ENCODE data around the gene FBXL17. TPM values are rescaled to one million over a fixed set of nuclear protein-coding genes. Genes with fewer than 3 reads are reported as not detected.

FBXL17 gene
- total RNA-seq, 2 donors from 2014 or later = 12.5 to 14.5 TPM

GRCh38 chr5:108249095-108249784 is 132.7 kb downstream of the FBXL17 start:
- Mint-ChIP-seq H3K4me3 (no peak overlapping the region), H3K36me3 (ENCODE audit: insufficient read depth in 2 of 2) (peaks cover 0 to 2% of the 10 kb centered on the region in 2 donors), H3K27me3 (ENCODE audit: low read depth) (no peaks in the 10 kb centered on the region), H3K9me3 (no peaks in the 10 kb centered on the region), H3K27ac (no peak overlapping the region), H3K4me1 (ENCODE audit: low read depth) (no peaks in the 10 kb centered on the region)
- ATAC-seq (replicated peaks in 1 of 2) = no peak
- no peak for DNase-seq

GRCh38 chr5:108238936-108239887 is 142.7 kb downstream of the FBXL17 start:
- Mint-ChIP-seq H3K27me3 (ENCODE audit: low read depth) (no peaks in the 10 kb centered on the region), H3K4me1 (ENCODE audit: low read depth) (no peaks in the 10 kb centered on the region), H3K9me3 (peaks cover 0 to 2% of the 10 kb centered on the region in 2 donors), H3K27ac (no peak overlapping the region), H3K4me3 (no peak overlapping the region), H3K36me3 (ENCODE audit: insufficient read depth in 2 of 2) (peaks cover 0 to 2% of the 10 kb centered on the region in 2 donors)
- no peak for DNase-seq
- no peak for ATAC-seq (replicated peaks in 1 of 2)

- Mint-ChIP-seq H3K36me3 (ENCODE audit: insufficient read depth in 2 of 2) (peaks cover 0 to 2% of the 10 kb centered on the region in 2 donors), H3K9me3 (peaks cover 0 to 2% of the 10 kb centered on the region in 2 donors), H3K4me1 (ENCODE audit: low read depth) (no peaks in the 10 kb centered on the region), H3K27ac (no peak overlapping the region), H3K4me3 (no peak overlapping the region), H3K27me3 (ENCODE audit: low read depth) (no peaks in the 10 kb centered on the region)
- no peak for ATAC-seq (replicated peaks in 1 of 2)
- DNase-seq = no peak
Observed at GRCh38 chr5:108238461-108238860, 143.4 kb downstream of the FBXL17 start.

- ATAC-seq (replicated peaks in 1 of 2) (no peak), DNase-seq (no peak)
- Mint-ChIP-seq H3K4me3 (no peak overlapping the region), H3K9me3 (peaks cover 4 to 6% of the 10 kb centered on the region in 2 donors), H3K4me1 (ENCODE audit: low read depth) (no peaks in the 10 kb centered on the region), H3K27me3 (ENCODE audit: low read depth) (no peaks in the 10 kb centered on the region), H3K27ac (no peak overlapping the region), H3K36me3 (ENCODE audit: insufficient read depth in 2 of 2) (peaks cover 8 to 13% of the 10 kb centered on the region in 2 donors)
Observed at GRCh38 chr5:108233617-108234155, 148.2 kb downstream of the FBXL17 start.

- H3K9me3 Mint-ChIP-seq = peaks cover 4 to 6% of the 10 kb centered on the region in 2 donors
- no peak overlapping the region for H3K27ac Mint-ChIP-seq
- H3K4me3 Mint-ChIP-seq = no peak overlapping the region
- ATAC-seq (replicated peaks in 1 of 2) = no peak
- DNase-seq = no peak
- H3K27me3 Mint-ChIP-seq (ENCODE audit: low read depth) = no peaks in the 10 kb centered on the region
- H3K4me1 Mint-ChIP-seq (ENCODE audit: low read depth) = no peaks in the 10 kb centered on the region
- peaks cover 8 to 13% of the 10 kb centered on the region in 2 donors for H3K36me3 Mint-ChIP-seq (ENCODE audit: insufficient read depth in 2 of 2)
Observed at GRCh38 chr5:108232805-108233204, 149.1 kb downstream of the FBXL17 start.

- Mint-ChIP-seq H3K27ac (no peak overlapping the region), H3K9me3 (peaks cover 5 to 8% of the 10 kb centered on the region in 2 donors), H3K4me3 (no peak overlapping the region), H3K36me3 (ENCODE audit: insufficient read depth in 2 of 2) (peaks cover 8% of the 10 kb centered on the region in 2 donors), H3K27me3 (ENCODE audit: low read depth) (no peaks in the 10 kb centered on the region), H3K4me1 (ENCODE audit: low read depth) (no peaks in the 10 kb centered on the region)
- no peak for ATAC-seq (replicated peaks in 1 of 2)
- DNase-seq = no peak
Observed at GRCh38 chr5:108222011-108222410, 159.9 kb downstream of the FBXL17 start.

- H3K36me3 Mint-ChIP-seq (ENCODE audit: insufficient read depth in 2 of 2) = peaks cover 10 to 13% of the 10 kb centered on the region in 2 donors
- H3K27me3 Mint-ChIP-seq (ENCODE audit: low read depth) = no peaks in the 10 kb centered on the region
- DNase-seq = no peak
- H3K27ac Mint-ChIP-seq = no peak overlapping the region
- H3K9me3 Mint-ChIP-seq = peaks cover 3 to 8% of the 10 kb centered on the region in 2 donors
- no peak overlapping the region for H3K4me3 Mint-ChIP-seq
- no peak for ATAC-seq (replicated peaks in 1 of 2)
- no peaks in the 10 kb centered on the region for H3K4me1 Mint-ChIP-seq (ENCODE audit: low read depth)
Observed at GRCh38 chr5:108220834-108221233, 161.1 kb downstream of the FBXL17 start.

GRCh38 chr5:108216890-108217289 is 165.0 kb downstream of the FBXL17 start:
- no peak overlapping the region for H3K27ac Mint-ChIP-seq
- ATAC-seq (replicated peaks in 1 of 2) (no peak), DNase-seq (no peak)
- H3K27me3 Mint-ChIP-seq (ENCODE audit: low read depth) = no peaks in the 10 kb centered on the region
- no peak overlapping the region for H3K4me3 Mint-ChIP-seq
- H3K9me3 Mint-ChIP-seq = peaks cover 4 to 8% of the 10 kb centered on the region in 2 donors
- no peaks in the 10 kb centered on the region for H3K4me1 Mint-ChIP-seq (ENCODE audit: low read depth)
- H3K36me3 Mint-ChIP-seq (ENCODE audit: insufficient read depth in 2 of 2) = peaks cover 11 to 17% of the 10 kb centered on the region in 2 donors

GRCh38 chr5:108214857-108215256 is 167.0 kb downstream of the FBXL17 start:
- Mint-ChIP-seq H3K27me3 (ENCODE audit: low read depth) (no peaks in the 10 kb centered on the region), H3K27ac (no peak overlapping the region), H3K9me3 (peaks cover 4% of the 10 kb centered on the region in 2 donors), H3K36me3 (ENCODE audit: insufficient read depth in 2 of 2) (peaks cover 8 to 12% of the 10 kb centered on the region in 2 donors), H3K4me1 (ENCODE audit: low read depth) (no peaks in the 10 kb centered on the region), H3K4me3 (no peak overlapping the region)
- no peak for DNase-seq
- ATAC-seq (replicated peaks in 1 of 2) = no peak

GRCh38 chr5:108212775-108213346 is 169.0 kb downstream of the FBXL17 start:
- H3K36me3 Mint-ChIP-seq (ENCODE audit: insufficient read depth in 2 of 2) = peaks cover 5 to 9% of the 10 kb centered on the region in 2 donors

GRCh38 chr5:108206707-108207106 is 175.2 kb downstream of the FBXL17 start:
- Mint-ChIP-seq H3K36me3 (ENCODE audit: insufficient read depth in 2 of 2) (peaks cover 0 to 2% of the 10 kb centered on the region in 2 donors), H3K9me3 (no peaks in the 10 kb centered on the region), H3K27me3 (ENCODE audit: low read depth) (no peaks in the 10 kb centered on the region), H3K4me3 (no peak overlapping the region), H3K27ac (no peak overlapping the region), H3K4me1 (ENCODE audit: low read depth) (no peaks in the 10 kb centered on the region)
- DNase-seq = no peak
- ATAC-seq (replicated peaks in 1 of 2) = no peak

More at GRCh38 chr5:108212775-108213346, 169.0 kb downstream of the FBXL17 start:
- ATAC-seq (replicated peaks in 1 of 2) (no peak), DNase-seq (no peak)
- H3K4me3 Mint-ChIP-seq = no peak overlapping the region
- H3K27ac Mint-ChIP-seq = no peak overlapping the region
- no peaks in the 10 kb centered on the region for H3K4me1 Mint-ChIP-seq (ENCODE audit: low read depth)
- H3K27me3 Mint-ChIP-seq (ENCODE audit: low read depth) = no peaks in the 10 kb centered on the region
- peaks cover 2 to 4% of the 10 kb centered on the region in 2 donors for H3K9me3 Mint-ChIP-seq

GRCh38 chr5:108201721-108202120 is 180.2 kb downstream of the FBXL17 start:
- DNase-seq = no peak
- Mint-ChIP-seq H3K27me3 (ENCODE audit: low read depth) (no peaks in the 10 kb centered on the region), H3K4me3 (no peak overlapping the region), H3K4me1 (ENCODE audit: low read depth) (no peaks in the 10 kb centered on the region), H3K36me3 (ENCODE audit: insufficient read depth in 2 of 2) (no peaks in the 10 kb centered on the region), H3K27ac (no peak overlapping the region), H3K9me3 (no peaks in the 10 kb centered on the region)
- no peak for ATAC-seq (replicated peaks in 1 of 2)

GRCh38 chr5:108196276-108196675 is 185.6 kb downstream of the FBXL17 start:
- H3K27me3 Mint-ChIP-seq (ENCODE audit: low read depth) = no peaks in the 10 kb centered on the region
- H3K9me3 Mint-ChIP-seq = no peaks in the 10 kb centered on the region
- ATAC-seq (replicated peaks in 1 of 2) (peak; percentile 34 to 49), DNase-seq (no peak)
- no peaks in the 10 kb centered on the region for H3K36me3 Mint-ChIP-seq (ENCODE audit: insufficient read depth in 2 of 2)
- no peak overlapping the region for H3K27ac Mint-ChIP-seq
- no peaks in the 10 kb centered on the region for H3K4me1 Mint-ChIP-seq (ENCODE audit: low read depth)
- no peak overlapping the region for H3K4me3 Mint-ChIP-seq

Data from activated T-cell treated with anti-CD3 and anti-CD28 coated beads, Interleukin-2, amount 50 U/mL, for 72 hours (primary cell).